Osteocyte (in vitro differentiated cells): ENCODE measurements around the gene SEBOX. TPM values are rescaled to one million over a fixed set of nuclear protein-coding genes. Genes with fewer than 3 reads are reported as not detected.

Experiments used
- DNase-seq: peaks from one replicate; pipeline ENCODE4 v3.0.0; 2021; ENCODE audit warnings: mixed read lengths; ENCODE audit not compliant: unreplicated experiment; ENCODE audit errors: extremely low spot score
- H3K27ac Mint-ChIP-seq: one replicate; pipeline ENCODE4 v1.8.0; 2021; ENCODE audit warnings: mild to moderate bottlenecking, mixed read lengths; ENCODE audit not compliant: unreplicated experiment
- H3K27me3 Mint-ChIP-seq: one replicate; pipeline ENCODE4 v1.8.0; 2021; ENCODE audit warnings: mixed read lengths; ENCODE audit not compliant: unreplicated experiment
- H3K36me3 Mint-ChIP-seq: one replicate; pipeline ENCODE4 v1.8.0; 2021; ENCODE audit warnings: mixed read lengths; ENCODE audit not compliant: unreplicated experiment
- H3K4me1 Mint-ChIP-seq: one replicate; pipeline ENCODE4 v1.8.0; 2021; ENCODE audit warnings: mixed read lengths; ENCODE audit not compliant: unreplicated experiment
- H3K4me3 Mint-ChIP-seq: one replicate; pipeline ENCODE4 v1.8.0; 2021; ENCODE audit warnings: mild to moderate bottlenecking, moderate library complexity, mixed read lengths; ENCODE audit not compliant: unreplicated experiment
- H3K9me3 Mint-ChIP-seq: one replicate; pipeline ENCODE4 v1.8.0; 2021; ENCODE audit warnings: mixed read lengths; ENCODE audit not compliant: unreplicated experiment
- total RNA-seq: library from RNA; stranded (reverse); gene quantifications from 2 replicates; pipeline ENCODE4 v1.2.1, GENCODE V29; 2021
- TF ChIP-seq, protein P1 (sequence below): fragments of 200-600 bp; sonication (generic); IDR thresholded peaks from 2 replicates; pipeline ENCODE4 v1.5.0; 2021; ENCODE audit warnings: antibody characterized with exemption, mild to moderate bottlenecking, moderate library complexity

The SEBOX gene
- total RNA-seq, 1 donor from 2014 or later = not detected

DNA sequence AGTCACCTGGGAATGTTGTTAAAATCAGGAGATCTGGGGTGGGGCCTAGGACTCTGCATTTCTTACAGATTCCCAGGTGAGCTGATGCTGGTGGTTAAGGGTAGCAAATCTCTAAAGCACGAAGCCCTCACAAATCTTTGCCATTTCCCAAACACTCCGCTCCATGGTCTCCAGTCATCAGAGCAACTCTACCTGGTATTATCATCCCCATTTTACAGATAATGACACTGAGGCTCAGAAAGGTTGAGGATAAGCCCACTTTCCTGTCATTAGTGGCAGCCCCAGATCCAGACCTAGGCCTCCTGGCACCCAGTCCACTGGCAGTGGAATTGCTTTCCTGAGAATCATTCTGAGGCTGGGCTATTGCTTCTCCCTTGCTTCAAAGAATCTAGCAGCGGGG is 32.3 kb upstream of the SEBOX start:
- Mint-ChIP-seq H3K36me3 (peaks cover 13% of the 10 kb centered on the region), H3K4me3 (no peak overlapping the region), H3K27me3 (no peaks in the 10 kb centered on the region), H3K27ac (no peak overlapping the region), H3K4me1 (peaks cover 5% of the 10 kb centered on the region), H3K9me3 (no peaks in the 10 kb centered on the region)
- TF ChIP-seq, protein P1, sequence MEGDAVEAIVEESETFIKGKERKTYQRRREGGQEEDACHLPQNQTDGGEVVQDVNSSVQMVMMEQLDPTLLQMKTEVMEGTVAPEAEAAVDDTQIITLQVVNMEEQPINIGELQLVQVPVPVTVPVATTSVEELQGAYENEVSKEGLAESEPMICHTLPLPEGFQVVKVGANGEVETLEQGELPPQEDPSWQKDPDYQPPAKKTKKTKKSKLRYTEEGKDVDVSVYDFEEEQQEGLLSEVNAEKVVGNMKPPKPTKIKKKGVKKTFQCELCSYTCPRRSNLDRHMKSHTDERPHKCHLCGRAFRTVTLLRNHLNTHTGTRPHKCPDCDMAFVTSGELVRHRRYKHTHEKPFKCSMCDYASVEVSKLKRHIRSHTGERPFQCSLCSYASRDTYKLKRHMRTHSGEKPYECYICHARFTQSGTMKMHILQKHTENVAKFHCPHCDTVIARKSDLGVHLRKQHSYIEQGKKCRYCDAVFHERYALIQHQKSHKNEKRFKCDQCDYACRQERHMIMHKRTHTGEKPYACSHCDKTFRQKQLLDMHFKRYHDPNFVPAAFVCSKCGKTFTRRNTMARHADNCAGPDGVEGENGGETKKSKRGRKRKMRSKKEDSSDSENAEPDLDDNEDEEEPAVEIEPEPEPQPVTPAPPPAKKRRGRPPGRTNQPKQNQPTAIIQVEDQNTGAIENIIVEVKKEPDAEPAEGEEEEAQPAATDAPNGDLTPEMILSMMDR = no peak
- DNase-seq = no peak

DNA sequence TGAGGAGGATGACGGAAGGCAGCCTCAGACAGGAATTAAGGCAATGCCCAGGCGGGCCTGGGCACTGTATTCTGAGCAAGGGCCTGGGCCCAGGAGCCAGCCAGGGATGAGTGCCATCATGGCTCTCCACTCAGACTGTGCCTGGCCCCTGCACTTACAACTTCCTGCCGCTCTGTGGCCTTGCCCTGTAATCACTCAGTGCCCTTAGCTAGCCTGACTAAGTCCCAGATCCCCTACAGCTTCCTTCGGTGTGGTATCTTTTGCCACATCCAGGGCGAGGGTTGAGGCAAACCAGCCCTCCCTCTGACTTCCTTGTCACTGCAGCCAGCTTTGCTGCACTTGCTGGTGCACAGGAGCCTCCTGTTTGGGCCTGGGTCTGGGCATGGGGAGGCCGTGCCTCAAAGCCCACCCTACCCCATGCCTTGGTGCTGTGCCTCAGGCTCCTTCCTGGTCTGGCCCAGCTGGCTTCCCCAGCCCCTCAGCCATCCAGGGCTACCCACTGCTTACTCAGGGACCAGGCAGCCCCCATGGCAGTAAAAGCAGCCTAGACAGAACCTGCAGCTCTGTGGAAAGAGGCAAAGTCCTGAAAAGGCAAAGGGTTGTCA is 31.7 kb upstream of the SEBOX start:
- TF ChIP-seq, protein P1 = no peak
- peaks cover 5% of the 10 kb centered on the region for H3K4me1 Mint-ChIP-seq
- DNase-seq = no peak
- H3K27ac Mint-ChIP-seq = no peak overlapping the region
- H3K36me3 Mint-ChIP-seq = peaks cover 13% of the 10 kb centered on the region
- H3K9me3 Mint-ChIP-seq = no peaks in the 10 kb centered on the region
- no peaks in the 10 kb centered on the region for H3K27me3 Mint-ChIP-seq
- no peak overlapping the region for H3K4me3 Mint-ChIP-seq

DNA sequence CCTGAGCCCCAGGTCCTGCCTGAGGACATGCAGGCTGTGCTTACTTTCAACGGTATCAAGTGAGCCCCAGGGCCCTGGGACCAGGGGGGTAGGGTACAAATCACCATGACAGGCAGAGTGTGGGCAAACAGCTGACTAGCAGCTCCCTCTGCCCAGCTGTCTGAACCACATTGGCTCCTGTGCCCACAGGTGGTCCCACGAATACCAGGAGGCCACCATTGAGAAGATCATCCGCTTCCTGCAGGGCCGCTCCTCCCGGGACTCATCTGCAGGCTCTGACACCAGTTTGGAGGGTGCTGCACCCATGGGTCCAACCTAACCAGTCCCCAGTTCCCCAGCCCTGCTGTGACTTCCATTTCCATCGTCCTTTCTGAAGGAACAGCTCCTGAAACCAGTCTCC is 31.0 kb upstream of the SEBOX start:
- no peak for DNase-seq
- no peaks in the 10 kb centered on the region for H3K9me3 Mint-ChIP-seq
- TF ChIP-seq, protein P1 = no peak
- peaks cover 5% of the 10 kb centered on the region for H3K4me1 Mint-ChIP-seq
- H3K27ac Mint-ChIP-seq = no peak overlapping the region
- H3K36me3 Mint-ChIP-seq = peaks cover 18% of the 10 kb centered on the region
- H3K27me3 Mint-ChIP-seq = no peaks in the 10 kb centered on the region
- no peak overlapping the region for H3K4me3 Mint-ChIP-seq

DNA sequence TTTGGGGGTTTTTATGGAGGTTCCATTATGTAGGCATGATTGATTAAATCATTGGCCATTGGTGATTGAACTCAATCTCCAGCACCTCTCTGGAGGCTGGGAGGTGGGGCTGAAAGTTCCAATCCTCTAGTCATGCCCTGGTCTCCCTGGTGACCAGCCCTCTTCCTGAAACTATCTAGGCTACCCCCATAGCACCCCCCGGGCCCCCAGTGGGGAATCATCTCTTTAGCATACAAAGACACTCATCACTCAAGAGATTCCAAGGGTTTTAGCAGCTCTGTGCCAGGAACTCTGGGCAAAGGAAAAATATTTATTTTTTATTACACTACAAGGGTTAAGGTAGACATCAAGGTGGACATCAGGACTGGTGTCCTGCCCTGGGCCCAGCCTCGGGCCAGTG is 30.4 kb upstream of the SEBOX start:
- Mint-ChIP-seq H3K4me3 (no peak overlapping the region), H3K27ac (no peak overlapping the region), H3K4me1 (peaks cover 5% of the 10 kb centered on the region), H3K27me3 (no peaks in the 10 kb centered on the region), H3K36me3 (peaks cover 24% of the 10 kb centered on the region), H3K9me3 (no peaks in the 10 kb centered on the region)
- TF ChIP-seq, protein P1 = no peak
- DNase-seq = no peak

DNA sequence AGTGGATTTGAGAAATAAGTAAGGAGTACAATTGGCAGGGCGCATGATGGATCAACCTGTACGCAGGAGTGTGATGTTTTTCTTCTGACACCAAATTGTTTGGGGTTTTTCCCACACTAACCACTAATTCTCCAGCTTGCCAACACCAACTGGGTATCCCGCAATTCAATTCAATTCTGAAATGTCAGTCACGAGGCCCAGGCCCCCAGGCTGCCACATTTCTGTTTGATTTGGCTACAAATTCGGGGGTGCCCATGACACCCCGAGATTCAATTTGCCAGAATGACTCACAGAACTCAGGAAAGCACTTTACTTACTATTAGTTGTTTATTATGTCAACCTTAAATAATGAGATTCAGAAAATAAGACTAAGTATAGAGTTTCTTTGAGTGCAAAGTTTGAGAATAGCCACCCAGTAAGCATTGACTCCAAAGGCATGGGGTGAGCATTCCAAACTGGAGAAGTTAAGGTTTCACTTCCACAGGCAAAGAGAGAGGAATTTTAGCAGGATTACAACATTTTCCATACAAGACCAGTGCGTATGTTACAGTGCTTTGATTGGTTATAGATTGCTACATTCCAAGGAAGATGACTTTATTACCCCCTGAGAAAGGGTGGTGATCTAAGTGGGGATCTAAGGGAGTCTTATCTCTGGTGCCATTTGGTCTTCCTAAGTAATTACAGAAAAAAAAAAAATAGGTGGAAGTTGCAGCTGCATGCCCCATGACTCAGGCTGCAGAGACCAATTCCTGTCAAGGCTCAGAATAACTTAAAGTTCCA is 29.5 kb upstream of the SEBOX start:
- H3K4me1 Mint-ChIP-seq = peaks cover 5% of the 10 kb centered on the region
- no peaks in the 10 kb centered on the region for H3K9me3 Mint-ChIP-seq
- H3K27ac Mint-ChIP-seq = no peak overlapping the region
- H3K4me3 Mint-ChIP-seq = no peak overlapping the region
- TF ChIP-seq, protein P1 = no peak
- no peak for DNase-seq
- H3K36me3 Mint-ChIP-seq = peaks cover 32% of the 10 kb centered on the region
- H3K27me3 Mint-ChIP-seq = no peaks in the 10 kb centered on the region
